Suprapubic skin (tissue), 4 donors: ENCODE results near the gene S100A3. TPM values are rescaled to one million over a fixed set of nuclear protein-coding genes. Genes with fewer than 3 reads are reported as not detected.
"Not testable (repeated sequence)": the region's sequence is repeated elsewhere in the genome, so short reads cannot be mapped to it uniquely, and the experiment has no call there.

Experiments
- DNase-seq, 2 donors: peaks; one replicate each; pipeline ENCODE4 v3.0.0-alpha.2; 2019; ENCODE audit warnings: low spot score in 2 of 2
- H3K27ac ChIP-seq: fragments of 200-600 bp; sonication (generic); one replicate; pipeline ENCODE4 v1.5.1; 2019
- H3K27me3 ChIP-seq: fragments of 200-600 bp; sonication (generic); one replicate; pipeline ENCODE4 v1.5.1; 2019
- H3K36me3 ChIP-seq: fragments of 200-600 bp; sonication (generic); one replicate; pipeline ENCODE4 v1.5.1; 2019
- H3K4me1 ChIP-seq: fragments of 200-600 bp; sonication (generic); one replicate; pipeline ENCODE4 v1.5.1; 2019
- H3K4me3 ChIP-seq: fragments of 200-600 bp; sonication (generic); one replicate; pipeline ENCODE4 v1.5.1; 2019; ENCODE audit warnings: mild to moderate bottlenecking
- H3K9me3 ChIP-seq: fragments of 200-600 bp; sonication (generic); one replicate; pipeline ENCODE4 v1.5.1; 2019
- CTCF ChIP-seq, 2 donors: fragments of 200-600 bp in 1 of 2; fragments of 450-650 bp in 1 of 2; sonication (generic) in 1 of 2; IDR thresholded peaks; one replicate each; pipeline ENCODE4 v1.5.1; 2016 to 2019; ENCODE audit warnings: antibody characterized with exemption in 2 of 2, mild to moderate bottlenecking in 1 of 2, moderate library complexity in 1 of 2
- EP300 ChIP-seq: sonication (generic); formaldehyde crosslinking; IDR thresholded peaks from one replicate; pipeline ENCODE4 v1.6.1; 2017; ENCODE audit warnings: antibody characterized with exemption
- POLR2A ChIP-seq, 2 donors: fragments of 450-650 bp; IDR thresholded peaks; one replicate each; pipeline ENCODE4 v1.6.1; 2017; ENCODE audit warnings: antibody characterized with exemption in 2 of 2, mild to moderate bottlenecking in 2 of 2, moderate library complexity in 2 of 2
- POLR2AphosphoS5 ChIP-seq, 3 donors: sonication (generic); formaldehyde crosslinking; IDR thresholded peaks; one replicate each; pipeline ENCODE4 v1.6.1; 2017; ENCODE audit warnings: antibody characterized with exemption in 3 of 3
- WGBS: methylation state at CpG from one replicate; pipeline ENCODE4 v1.1.5; 2018; 5-methylcytosine and 5-hydroxymethylcytosine counted together
- total RNA-seq, 4 donors: library from RNA; depleted of rRNA; stranded (reverse); fragments of >200 nt; gene quantifications; one replicate each; pipeline ENCODE4 v1.1.0, GENCODE V29; 2016

The S100A3 gene
- total RNA-seq, 4 donors from 2014 or later: 42.6 to 342 (median 88.0) TPM; not detected in 1

DNA sequence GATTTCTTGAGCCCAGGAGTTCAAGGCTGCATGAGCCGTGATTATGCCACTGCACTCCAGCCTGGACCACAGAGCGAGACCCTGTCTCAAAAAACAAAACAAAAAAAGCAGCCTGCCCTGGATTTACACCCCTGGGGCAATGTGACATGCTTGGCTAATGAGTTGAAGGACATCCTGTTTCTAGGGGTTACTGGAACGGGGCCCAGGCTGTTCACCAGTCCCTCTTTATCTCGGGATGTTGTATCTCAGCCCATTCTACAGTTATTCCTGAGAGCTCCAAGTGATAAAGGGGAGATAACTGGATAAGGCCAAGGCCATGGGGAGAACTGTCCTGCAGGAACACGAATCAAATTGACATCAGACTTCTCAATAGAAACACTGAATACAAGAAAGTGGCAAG is 38.3 kb upstream of the S100A3 start:
- H3K4me3 ChIP-seq: no peak overlapping the region

DNA sequence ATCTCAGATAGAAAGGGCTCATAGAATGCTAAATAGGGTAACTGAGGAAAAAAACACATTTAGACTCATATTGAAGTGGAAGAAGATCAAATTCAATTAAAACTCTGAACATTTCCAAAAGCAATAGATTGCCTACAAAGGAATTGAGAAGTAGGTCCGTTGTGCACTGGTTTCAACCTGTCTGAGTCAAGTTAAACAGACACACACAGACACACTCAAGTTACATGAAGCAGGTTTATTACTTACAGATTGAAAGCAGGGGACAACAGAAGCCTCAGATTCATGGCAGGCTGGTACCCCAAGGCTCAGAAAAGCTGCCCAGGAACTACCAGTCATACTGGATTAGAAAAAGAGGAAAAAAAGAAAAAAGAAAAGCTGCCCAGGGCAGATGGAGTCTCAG is 37.3 kb upstream of the S100A3 start:
- H3K36me3 ChIP-seq: no peaks in the 10 kb centered on the region
- TF ChIP-seq POLR2A (IDR thresholded peaks at IDR 0.05) (no peak), CTCF (IDR thresholded peaks at IDR 0.05) (no peak), EP300 (no peak), POLR2AphosphoS5 (IDR thresholded peaks at IDR 0.05) (no peak)
- H3K4me3 ChIP-seq: no peak overlapping the region
- H3K27ac ChIP-seq: no peak overlapping the region
- no peaks in the 10 kb centered on the region for H3K9me3 ChIP-seq
- H3K27me3 ChIP-seq: no peaks in the 10 kb centered on the region
- DNase-seq: no peak
- whole genome bisulfite sequencing: 29% methylated on average over 1 of the region's 1 CpG
- H3K4me1 ChIP-seq: no peaks in the 10 kb centered on the region

More for the DNA sequence above, 38.3 kb upstream of the S100A3 start:
- DNase-seq: no peak
- H3K27me3 ChIP-seq: no peaks in the 10 kb centered on the region
- H3K36me3 ChIP-seq: no peaks in the 10 kb centered on the region
- TF ChIP-seq CTCF (IDR thresholded peaks at IDR 0.05): no peak
- TF ChIP-seq EP300: no peak
- no peak for TF ChIP-seq POLR2A (IDR thresholded peaks at IDR 0.05)
- TF ChIP-seq POLR2AphosphoS5 (IDR thresholded peaks at IDR 0.05): no peak
- H3K4me1 ChIP-seq: no peaks in the 10 kb centered on the region
- 66% methylated on average over 5 of the region's 5 CpGs for WGBS
- H3K9me3 ChIP-seq: no peaks in the 10 kb centered on the region
- H3K27ac ChIP-seq: no peak overlapping the region

DNA sequence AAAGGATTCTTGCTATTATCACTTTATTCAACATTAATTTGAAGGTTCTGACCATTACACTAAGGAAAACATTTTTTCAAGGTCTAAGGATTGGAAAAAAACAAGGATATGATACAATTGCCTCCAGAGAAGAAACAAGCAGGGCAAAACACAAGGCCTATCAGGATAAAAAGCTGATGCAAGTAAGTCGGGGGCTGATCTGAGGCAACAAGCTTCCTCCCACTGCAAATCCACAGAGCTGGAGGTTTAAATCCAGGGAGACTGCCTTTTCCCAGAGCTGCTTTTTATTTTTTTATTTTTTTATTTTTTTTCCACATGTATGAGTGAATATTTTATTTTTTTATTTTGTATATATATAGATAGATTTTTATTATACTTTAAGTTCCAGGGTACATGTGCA is 35.9 kb upstream of the S100A3 start:
- TF ChIP-seq EP300 (no peak), CTCF (IDR thresholded peaks at IDR 0.05) (no peak), POLR2AphosphoS5 (IDR thresholded peaks at IDR 0.05) (no peak), POLR2A (IDR thresholded peaks at IDR 0.05) (no peak)
- H3K9me3 ChIP-seq: no peaks in the 10 kb centered on the region
- DNase-seq: no peak
- no peak overlapping the region for H3K4me3 ChIP-seq
- H3K4me1 ChIP-seq: no peaks in the 10 kb centered on the region
- no peak overlapping the region for H3K27ac ChIP-seq
- WGBS: 81% methylated on average over 1 of the region's 1 CpG
- H3K36me3 ChIP-seq: no peaks in the 10 kb centered on the region
- H3K27me3 ChIP-seq: no peaks in the 10 kb centered on the region

GRCh38 chr1:153583976-153584375 is 34.9 kb upstream of the S100A3 start:
- no peak for TF ChIP-seq EP300
- DNase-seq: no peak
- Histone ChIP-seq H3K4me3 (no peak overlapping the region), H3K4me1 (no peaks in the 10 kb centered on the region), H3K9me3 (no peaks in the 10 kb centered on the region), H3K36me3 (no peaks in the 10 kb centered on the region), H3K27ac (no peak overlapping the region), H3K27me3 (no peaks in the 10 kb centered on the region)
- WGBS: 76% methylated on average over 2 of the region's 2 CpGs

GRCh38 chr1:153583514-153583913 is 34.5 kb upstream of the S100A3 start:
- not testable (repeated sequence) for DNase-seq, H3K27ac ChIP-seq
- WGBS: 84% methylated on average over 3 of the region's 3 CpGs

DNA sequence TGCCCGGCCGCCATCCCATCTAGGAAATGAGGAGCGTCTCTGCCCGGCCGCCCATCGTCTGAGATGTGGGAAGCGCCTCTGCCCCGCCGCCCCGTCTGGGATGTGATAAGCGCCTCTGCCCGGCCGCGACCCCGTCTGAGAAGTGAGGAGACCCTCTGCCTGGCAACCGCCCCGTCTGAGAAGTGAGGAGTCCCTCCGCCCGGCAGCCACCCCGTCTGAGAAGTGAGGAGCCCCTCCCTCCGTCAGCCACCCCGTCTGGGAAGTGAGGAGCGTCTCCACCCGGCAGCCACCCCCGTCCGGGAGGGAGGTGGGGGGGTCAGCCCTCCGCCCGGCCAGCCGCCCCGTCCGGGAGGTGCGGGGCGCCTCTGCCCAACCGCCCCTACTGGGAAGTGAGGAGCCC is 33.8 kb upstream of the S100A3 start:
- not testable (repeated sequence) for H3K27me3 ChIP-seq, H3K4me3 ChIP-seq, H3K27ac ChIP-seq, DNase-seq, H3K36me3 ChIP-seq, H3K9me3 ChIP-seq, H3K4me1 ChIP-seq
- WGBS: 97% methylated on average over 17 of the region's 34 CpGs

More at GRCh38 chr1:153583514-153583913, 34.5 kb upstream of the S100A3 start:
- not testable (repeated sequence) for H3K4me1 ChIP-seq, H3K4me3 ChIP-seq, H3K36me3 ChIP-seq, H3K27me3 ChIP-seq, H3K9me3 ChIP-seq

DNA sequence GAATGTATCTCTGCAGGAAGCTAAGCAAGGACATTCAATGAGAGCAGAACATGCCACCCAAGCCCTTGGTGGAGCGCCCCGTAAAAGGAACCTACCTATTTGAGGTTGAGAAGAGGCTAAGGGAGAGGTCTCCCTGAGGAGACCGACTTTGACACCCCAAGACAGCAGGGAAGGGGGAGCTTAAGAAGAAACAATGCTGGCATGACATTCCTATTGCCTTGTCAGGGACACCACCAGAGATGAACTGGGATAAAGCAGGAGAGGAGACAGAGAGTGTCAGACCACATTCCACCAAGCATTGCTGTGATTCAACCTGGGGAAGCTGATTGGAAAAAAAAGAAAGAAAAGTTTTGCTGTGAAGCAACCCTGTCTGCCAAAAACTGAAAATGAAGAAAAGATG is 29.9 kb upstream of the S100A3 start:
- no peak overlapping the region for H3K27ac ChIP-seq
- no peaks in the 10 kb centered on the region for H3K36me3 ChIP-seq
- H3K27me3 ChIP-seq: no peaks in the 10 kb centered on the region
- WGBS: 87% methylated on average over 3 of the region's 3 CpGs
- peaks cover 10% of the 10 kb centered on the region for H3K4me1 ChIP-seq
- TF ChIP-seq EP300: no peak
- no peak for TF ChIP-seq POLR2A (IDR thresholded peaks at IDR 0.05)
- no peak for TF ChIP-seq POLR2AphosphoS5 (IDR thresholded peaks at IDR 0.05)
- TF ChIP-seq CTCF (IDR thresholded peaks at IDR 0.05): no peak
- no peaks in the 10 kb centered on the region for H3K9me3 ChIP-seq
- no peak overlapping the region for H3K4me3 ChIP-seq
- DNase-seq: no peak
